Mammary epithelial cell (primary cell): ENCODE results near the gene ATP8B3.

Experiments used
- CTCF ChIP-seq, 2 donors: IDR thresholded peaks in 1 of 2; conservative IDR thresholded peaks in 1 of 2; 2 replicates each; pipeline ENCODE4 v1.5.1; 2011 to 2012; ENCODE audit warnings: inconsistent platforms in 2 of 2, low read length in 2 of 2, mild to moderate bottlenecking in 2 of 2, control low read depth in 1 of 2, low read depth in 1 of 2; ENCODE audit not compliant: insufficient read depth in 1 of 2; ENCODE audit errors: extremely low read depth in 1 of 2
- EZH2 ChIP-seq: IDR thresholded peaks from 2 replicates; pipeline ENCODE4 v1.6.1; 2012; ENCODE audit warnings: low read length, inconsistent platforms, borderline replicate concordance

GRCh38 chr19:1756705-1757465 lies 55.2 kb downstream of the ATP8B3 start:
- TF ChIP-seq CTCF (conservative IDR thresholded peaks at IDR 0.05 in 1 of 2, IDR thresholded peaks at IDR 0.05 in 1 of 2; ENCODE audit: extremely low read depth in 1 of 2, insufficient read depth in 1 of 2, low read depth in 1 of 2, low read length in 2 of 2) = no peak
- peak; percentile 86 for TF ChIP-seq EZH2
